ENCODE results near the gene ZBTB6. TPM values are rescaled to one million over a fixed set of nuclear protein-coding genes. Genes with fewer than 3 reads are reported as not detected.

ZBTB6 gene
- total RNA-seq, 2 experiments from 2014 or later, result 13.0 to 13.6 TPM

DNA sequence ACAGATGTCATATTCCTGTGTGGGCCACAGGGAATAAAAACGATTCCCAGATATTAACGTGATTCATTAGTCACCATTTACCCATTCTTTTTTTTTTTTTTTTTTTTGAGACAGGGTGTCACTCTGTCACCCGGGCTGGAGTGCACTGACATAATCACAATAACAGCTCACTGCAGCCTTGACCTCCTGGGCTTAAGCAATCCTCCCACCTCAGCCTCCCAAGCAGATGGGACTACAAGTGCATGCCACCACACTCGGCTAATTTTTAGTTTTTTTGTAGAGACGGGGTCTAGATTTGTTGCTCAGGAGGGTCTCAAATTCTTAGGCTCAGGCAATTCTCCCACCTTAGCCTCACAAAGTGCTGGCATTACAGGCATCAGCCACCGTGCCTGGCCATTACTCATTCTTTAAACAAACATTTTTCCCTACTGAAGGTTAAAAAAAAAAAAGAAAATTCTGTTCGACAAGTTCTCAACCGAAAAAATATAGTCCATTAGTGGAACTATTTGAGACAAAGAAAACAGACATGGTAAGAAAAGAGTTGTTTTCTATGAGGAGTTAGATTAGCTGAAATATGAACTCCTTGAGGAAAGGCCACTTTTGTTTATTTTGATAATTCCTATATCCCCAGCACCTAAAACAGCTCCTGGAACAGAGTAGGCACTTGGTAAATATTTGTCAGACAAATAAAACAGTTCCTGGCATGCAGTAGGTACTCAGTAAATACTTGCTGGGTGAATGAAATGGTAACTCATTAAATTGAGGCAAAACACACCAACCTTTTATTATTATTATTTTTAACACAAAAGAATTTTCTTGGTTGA, 52.6 kb downstream of the ZBTB6 start:
- Mint-ChIP-seq H3K36me3 (peaks cover 38% of the 10 kb centered on the region), H3K4me1 (peaks cover 4% of the 10 kb centered on the region), H3K9me3 (no peaks in the 10 kb centered on the region), H3K27ac (no peak overlapping the region), H3K27me3 (no peaks in the 10 kb centered on the region), H3K4me3 (no peak overlapping the region)
- ATAC-seq (ENCODE audit: low read depth) (no peak), DNase-seq (no peak)
- POLR2A ChIA-PET, result interaction anchor here (0.6 to 0.9 kb wide), 2 partner anchors 23 to 29 kb away, joined by 4 read pairs; no protein-coding TSS in a partner anchor

Other genes starting within 250 kb of the ZBTB6 start
- gene OR1L3, start 238.2 kb downstream of the ZBTB6 start, total RNA-seq, result not detected
- gene OR1L4, start 189.3 kb downstream of the ZBTB6 start, total RNA-seq, result not detected
- gene OR1L6, start 171.0 kb downstream of the ZBTB6 start, total RNA-seq, result not detected
- gene OR5C1, start 124.4 kb downstream of the ZBTB6 start, total RNA-seq, result not detected
- gene OR1K1, start 113.2 kb downstream of the ZBTB6 start, total RNA-seq, result not detected
- 10 to 100 TPM; 24.3 to 26.6 TPM for gene PDCL, start 84.7 kb downstream of the ZBTB6 start, total RNA-seq
- gene RC3H2, start 8.0 kb downstream of the ZBTB6 start, total RNA-seq, result 10 to 100 TPM; 52.6 to 55.0 TPM
- 10 to 100 TPM in 1 of 2 experiments, 1 to 10 TPM in 1; 8.3 to 11.2 TPM for gene ZBTB26, start 18.2 kb upstream of the ZBTB6 start, total RNA-seq
- 10 to 100 TPM; 25.5 to 27.7 TPM for gene RABGAP1, start 27.7 kb upstream of the ZBTB6 start, total RNA-seq
- gene GPR21, start 120.3 kb upstream of the ZBTB6 start, total RNA-seq, result 1 to 10 TPM in 1 of 2 experiments, under 1 TPM in 1; 0.40 to 1.2 TPM